GM21367 (cell line): ENCODE measurements around the gene FAM20A.
A peak's percentile ranks its signal among the peaks of the same experiment; 100 is the strongest.

Experiments used
- ATAC-seq: cut with Tn5 transposase; IDR thresholded peaks from one replicate; pipeline ENCODE4 v1.9.1; 2021; ENCODE audit not compliant: unreplicated experiment

Gene FAM20A

DNA sequence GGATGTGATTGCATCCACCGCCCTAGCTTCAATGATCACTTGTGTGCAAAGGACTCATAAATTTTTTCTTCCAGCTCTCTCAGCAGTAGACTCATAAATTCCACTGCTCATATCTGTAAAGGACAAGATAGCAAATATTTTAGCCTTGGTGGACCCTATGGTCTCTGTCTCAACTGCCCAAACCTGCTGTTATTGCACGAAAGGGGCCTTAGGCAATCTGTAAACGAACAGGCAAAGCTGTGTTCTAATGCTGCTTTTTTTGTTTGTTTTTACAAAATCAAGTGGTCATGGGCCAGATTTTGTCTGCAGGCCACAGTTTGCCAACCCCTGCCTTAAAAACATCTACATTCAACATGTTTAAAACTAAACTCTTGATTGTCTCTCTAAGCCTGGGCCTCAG lies 34.1 kb downstream of the FAM20A start:
- ATAC-seq: no peak

- no peak for ATAC-seq
These were observed 34.8 kb downstream of the FAM20A start for GRCh38 chr17:68566442-68566738.

- ATAC-seq: no peak
These were observed 35.3 kb downstream of the FAM20A start for GRCh38 chr17:68565661-68566441.

DNA sequence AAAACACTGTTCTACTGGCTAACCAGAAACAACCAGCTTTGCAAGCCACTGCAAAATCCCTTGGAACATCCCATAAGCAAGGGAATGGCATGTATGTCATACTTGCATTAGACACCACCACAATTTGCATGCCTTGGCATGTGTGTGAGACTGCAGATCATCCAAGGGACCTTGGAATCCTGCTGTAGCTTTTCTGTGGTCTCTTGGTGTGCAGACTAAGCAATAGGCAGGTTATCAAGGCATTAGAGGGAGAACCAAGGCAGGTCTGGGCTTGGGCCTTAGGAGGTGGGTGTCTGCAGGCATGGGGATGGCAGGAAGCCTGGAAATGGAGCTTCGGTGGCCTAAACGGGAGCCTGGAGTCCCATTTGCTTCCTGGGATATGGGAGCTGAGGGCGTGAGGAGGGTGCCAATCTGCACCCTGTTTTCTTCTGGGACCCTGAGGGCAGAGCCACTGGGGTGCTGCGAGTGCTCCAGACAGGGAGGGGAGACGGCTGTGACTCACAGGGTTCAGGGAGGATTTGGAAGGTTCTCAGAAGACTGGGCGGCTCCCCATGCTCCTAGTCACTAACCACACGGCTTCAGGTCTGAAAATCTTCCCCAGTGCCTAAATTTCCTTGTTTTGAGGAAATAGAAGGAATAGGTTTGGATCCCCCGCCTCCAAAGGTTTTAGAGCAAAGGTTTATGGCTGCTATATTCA lies 36.6 kb downstream of the FAM20A start:
- no peak for ATAC-seq

- ATAC-seq: no peak
These were observed 38.4 kb downstream of the FAM20A start for GRCh38 chr17:68562736-68563135.

DNA sequence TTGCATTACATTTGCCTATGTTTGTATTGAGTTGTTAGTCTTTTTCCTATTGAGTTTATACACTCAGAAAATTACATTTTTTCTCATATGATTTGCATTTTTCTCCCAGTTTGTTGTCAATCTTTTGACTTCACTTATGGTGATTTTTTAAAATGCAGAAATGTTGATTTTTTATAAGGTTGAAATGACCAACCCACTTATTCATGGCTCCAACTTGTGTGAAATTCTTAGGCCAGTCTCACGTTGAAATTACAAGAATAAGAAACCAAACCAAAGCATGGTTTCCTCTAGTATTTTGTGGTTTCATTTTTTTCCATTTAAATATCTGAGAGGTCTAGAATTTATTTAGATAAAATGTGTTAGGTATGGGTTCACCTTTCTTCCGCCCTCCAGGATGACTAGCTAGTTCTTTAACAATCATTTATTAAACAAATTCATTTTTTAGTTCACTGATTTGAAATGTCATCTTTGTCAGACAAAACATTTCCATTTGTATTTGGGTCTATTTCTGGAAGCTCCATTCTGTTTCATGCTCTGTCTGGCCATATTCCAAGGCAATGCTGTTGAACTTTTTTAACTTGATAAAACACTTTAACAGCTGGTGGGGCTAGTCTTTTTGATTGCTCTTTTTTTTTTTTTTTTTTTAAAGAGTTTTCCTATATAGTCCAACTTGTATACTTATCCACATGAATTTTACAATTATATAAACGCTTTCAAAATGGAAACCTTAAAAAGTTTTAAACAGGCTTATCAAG lies 40.0 kb downstream of the FAM20A start:
- no peak for ATAC-seq

DNA sequence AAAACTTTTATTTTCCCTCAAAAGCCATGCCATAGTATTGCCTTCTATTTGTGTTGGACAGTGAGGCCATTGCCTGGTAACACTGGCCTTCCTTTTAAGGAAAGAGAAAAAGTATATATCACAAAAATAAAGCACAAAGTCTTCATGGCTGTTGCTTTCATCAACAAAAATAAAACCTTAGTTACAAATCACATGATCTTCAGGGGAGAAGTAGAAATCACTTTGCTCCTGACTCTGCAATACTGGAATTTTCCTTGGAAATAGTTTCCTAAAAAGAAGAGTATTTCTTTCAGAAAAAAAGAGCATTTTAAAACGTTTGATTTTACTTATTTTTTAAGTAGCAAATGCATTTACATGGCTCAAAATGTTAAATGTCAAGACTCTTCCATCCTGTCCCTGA lies 41.9 kb downstream of the FAM20A start:
- no peak for ATAC-seq

GRCh38 chr17:68556551-68556950 lies 44.6 kb downstream of the FAM20A start:
- ATAC-seq: no peak

- ATAC-seq: no peak
These were observed 56.9 kb downstream of the FAM20A start for GRCh38 chr17:68544111-68544915.

DNA sequence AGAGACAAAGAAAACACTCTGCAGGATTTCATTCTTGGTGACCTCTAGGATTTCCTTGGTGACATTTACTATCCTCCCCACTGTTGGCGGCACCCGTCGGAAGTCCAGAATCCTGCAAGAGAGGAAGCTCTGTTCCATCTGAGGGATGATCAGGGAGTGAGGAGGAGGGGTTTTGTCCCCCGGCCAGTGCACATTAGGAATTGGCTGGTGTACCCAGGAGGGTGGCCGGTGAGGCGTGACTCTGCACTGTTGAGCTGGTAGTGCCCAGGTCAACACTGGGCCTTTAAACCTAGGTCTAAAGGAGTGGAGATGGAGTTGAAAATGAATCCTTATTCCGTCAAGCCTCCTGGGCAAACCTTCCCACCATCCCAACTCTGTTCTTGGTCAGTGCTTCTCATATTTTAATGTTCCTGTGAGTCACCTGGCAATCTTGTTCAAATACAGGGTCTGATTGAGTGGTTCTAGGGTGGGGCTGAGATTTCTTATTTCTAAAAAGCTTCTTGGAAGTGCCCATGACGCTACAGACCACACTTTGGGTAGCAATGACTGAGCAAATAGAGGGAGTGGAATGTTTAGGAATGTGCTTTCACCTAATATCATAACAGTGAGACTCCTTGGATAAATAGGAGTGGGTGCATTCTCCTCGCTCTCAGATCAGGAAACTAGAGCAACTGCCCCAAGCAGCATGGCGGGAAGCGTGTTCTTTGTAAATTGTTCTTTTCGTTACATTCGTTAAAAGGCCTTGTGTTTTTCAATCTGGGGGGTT lies 58.3 kb downstream of the FAM20A start:
- ATAC-seq: no peak

- no peak for ATAC-seq
These were observed 59.4 kb downstream of the FAM20A start for GRCh38 chr17:68541816-68542215.

DNA sequence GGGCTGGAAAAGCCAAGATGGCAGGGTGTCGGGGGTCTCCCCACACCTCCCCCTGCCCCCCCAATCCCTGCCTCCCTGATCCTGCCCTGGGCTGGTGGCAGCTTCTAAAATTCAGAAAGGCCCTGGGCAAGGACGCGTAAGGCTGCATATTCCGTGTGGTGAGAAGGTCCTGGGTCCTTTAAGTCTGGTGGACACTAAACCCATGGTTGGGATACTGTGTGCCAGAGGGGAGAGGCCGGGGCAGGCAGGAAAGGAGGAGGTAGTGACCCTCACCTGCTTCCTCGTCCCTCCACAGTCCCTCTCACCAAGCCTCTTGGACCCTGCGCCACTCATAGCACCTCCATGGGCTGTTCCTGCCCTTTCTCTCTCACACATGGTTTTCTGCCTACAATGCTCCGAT lies 60.2 kb downstream of the FAM20A start:
- no peak for ATAC-seq

DNA sequence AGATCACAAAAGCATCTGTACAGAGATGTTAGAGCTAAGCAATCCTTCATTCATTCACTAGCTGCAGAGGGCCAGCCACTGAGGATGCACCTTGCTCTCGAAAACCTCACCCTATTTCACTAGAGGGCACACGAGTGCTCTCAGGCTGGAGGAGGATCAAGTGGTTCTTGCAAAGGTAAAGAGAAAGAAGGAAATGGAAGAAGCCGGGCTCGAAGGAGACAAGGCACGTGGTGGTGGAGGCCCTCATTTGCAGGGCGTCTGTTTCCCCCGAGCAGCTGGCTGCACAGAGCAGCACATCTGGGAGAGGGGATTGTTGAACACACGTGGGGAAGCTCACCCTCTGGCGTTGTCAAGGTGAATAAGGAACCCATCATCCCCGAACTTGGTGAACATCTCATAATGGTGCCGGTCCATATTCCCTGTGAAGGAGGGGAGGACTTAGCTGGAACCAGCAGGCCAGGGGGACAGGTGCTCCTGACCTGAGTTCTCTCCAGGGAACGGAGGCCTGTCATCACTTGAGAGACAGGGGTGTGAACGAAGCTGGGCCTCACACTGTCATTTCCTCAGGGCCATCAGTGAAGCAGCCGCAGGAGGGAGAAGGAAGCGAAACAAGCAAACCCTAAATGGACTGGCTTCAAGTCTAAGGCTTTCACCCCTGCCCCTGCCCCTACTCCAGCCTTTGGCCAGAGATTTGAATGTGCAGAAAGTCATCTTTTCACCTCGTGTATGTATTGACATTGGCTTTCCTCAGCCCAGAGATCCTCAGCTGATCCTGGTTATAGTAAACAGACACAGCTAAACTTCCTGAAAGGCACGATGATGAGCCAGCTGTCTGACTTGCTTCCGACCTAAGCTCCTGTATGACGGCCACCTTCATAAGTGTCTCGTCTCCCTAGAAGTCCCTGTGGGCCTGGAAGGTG lies 61.4 kb downstream of the FAM20A start:
- ATAC-seq: peak; percentile 61

- no peak for ATAC-seq
These were observed 65.2 kb downstream of the FAM20A start for GRCh38 chr17:68535922-68536321.

- no peak for ATAC-seq
These were observed 66.5 kb downstream of the FAM20A start for GRCh38 chr17:68534695-68535088.

- no peak for ATAC-seq
These were observed 67.1 kb downstream of the FAM20A start for GRCh38 chr17:68533887-68534694.

- no peak for ATAC-seq
These were observed 68.3 kb downstream of the FAM20A start for GRCh38 chr17:68532826-68533225.

GRCh38 chr17:68531252-68531651 lies 69.9 kb downstream of the FAM20A start:
- no peak for ATAC-seq

- ATAC-seq: no peak
These were observed 73.9 kb downstream of the FAM20A start for GRCh38 chr17:68527314-68527713.
